Measurements from ENCODE around the gene CRYGS.

DNA sequence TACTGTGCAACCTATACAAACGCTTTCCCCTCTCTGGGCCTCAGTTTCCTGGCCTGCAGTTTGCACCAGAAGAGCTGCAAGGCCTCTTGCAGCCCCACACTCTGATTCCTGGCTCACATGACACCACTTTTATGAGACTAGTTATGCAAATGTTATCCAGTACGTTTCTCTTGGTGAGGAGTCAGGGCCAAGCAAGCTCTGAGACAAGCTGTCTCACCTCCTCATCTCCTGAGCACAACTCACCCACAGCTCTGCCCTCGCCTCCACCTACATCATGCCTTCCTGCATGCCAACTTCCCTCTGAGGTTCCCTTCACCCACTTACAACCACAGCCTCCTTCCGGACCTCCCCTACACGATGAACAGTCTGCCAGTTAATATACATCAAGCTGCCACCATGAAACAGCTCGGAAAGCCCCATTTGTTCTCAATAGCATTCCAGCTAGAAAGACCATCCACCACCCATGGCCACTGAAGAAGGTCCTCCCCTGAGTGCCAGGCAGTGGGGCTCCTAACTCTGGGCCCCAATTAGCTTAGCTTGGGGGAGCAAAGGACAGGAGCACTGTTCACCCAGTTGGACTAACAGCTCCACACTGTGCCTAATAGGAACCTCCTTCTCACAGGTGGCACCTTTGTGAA is 25.0 kb downstream of the CRYGS start:
- TF ChIP-seq, protein P1, sequence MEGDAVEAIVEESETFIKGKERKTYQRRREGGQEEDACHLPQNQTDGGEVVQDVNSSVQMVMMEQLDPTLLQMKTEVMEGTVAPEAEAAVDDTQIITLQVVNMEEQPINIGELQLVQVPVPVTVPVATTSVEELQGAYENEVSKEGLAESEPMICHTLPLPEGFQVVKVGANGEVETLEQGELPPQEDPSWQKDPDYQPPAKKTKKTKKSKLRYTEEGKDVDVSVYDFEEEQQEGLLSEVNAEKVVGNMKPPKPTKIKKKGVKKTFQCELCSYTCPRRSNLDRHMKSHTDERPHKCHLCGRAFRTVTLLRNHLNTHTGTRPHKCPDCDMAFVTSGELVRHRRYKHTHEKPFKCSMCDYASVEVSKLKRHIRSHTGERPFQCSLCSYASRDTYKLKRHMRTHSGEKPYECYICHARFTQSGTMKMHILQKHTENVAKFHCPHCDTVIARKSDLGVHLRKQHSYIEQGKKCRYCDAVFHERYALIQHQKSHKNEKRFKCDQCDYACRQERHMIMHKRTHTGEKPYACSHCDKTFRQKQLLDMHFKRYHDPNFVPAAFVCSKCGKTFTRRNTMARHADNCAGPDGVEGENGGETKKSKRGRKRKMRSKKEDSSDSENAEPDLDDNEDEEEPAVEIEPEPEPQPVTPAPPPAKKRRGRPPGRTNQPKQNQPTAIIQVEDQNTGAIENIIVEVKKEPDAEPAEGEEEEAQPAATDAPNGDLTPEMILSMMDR (IDR thresholded peaks at IDR 0.05; ENCODE audit: low read depth, low read length): no peak
- no peak for TF ChIP-seq EZH2phosphoT487 (IDR thresholded peaks at IDR 0.05; ENCODE audit: low read depth)

Measured in OCI-LY3 (cell line).